Lower leg skin (tissue), 4 donors: Measurements from ENCODE around the gene MAPK14. TPM values are rescaled to one million over a fixed set of nuclear protein-coding genes. Genes with fewer than 3 reads are reported as not detected.

ENCODE experiments used
- DNase-seq, 2 donors: peaks; one replicate each; pipeline ENCODE4 v3.0.0-alpha.2; 2019; ENCODE audit warnings: low spot score in 2 of 2
- H3K4me3 ChIP-seq: fragments of 200-600 bp; sonication (generic); 2 replicates; pipeline ENCODE4 v1.5.1; 2017; ENCODE audit warnings: mild to moderate bottlenecking, low read depth; ENCODE audit not compliant: poor library complexity, severe bottlenecking
- CTCF ChIP-seq, 3 donors: fragments of 450-650 bp; IDR thresholded peaks; one replicate each; pipeline ENCODE4 v1.5.1; 2016; ENCODE audit warnings: antibody characterized with exemption in 3 of 3, mild to moderate bottlenecking in 3 of 3, moderate library complexity in 2 of 3
- POLR2A ChIP-seq, 2 donors: fragments of 450-650 bp; IDR thresholded peaks; one replicate each; pipeline ENCODE4 v1.6.1; 2016 to 2017; ENCODE audit warnings: antibody characterized with exemption in 2 of 2, mild to moderate bottlenecking in 1 of 2, moderate library complexity in 1 of 2
- WGBS, 2 donors: methylation state at CpG; one replicate each; pipeline ENCODE4 v1.1.5; 2018; 5-methylcytosine and 5-hydroxymethylcytosine counted together
- intact Hi-C: fragments of 100-400 bp; cut with DNase I; formaldehyde crosslinking; loops from one replicate; pipeline ENCODE4 v1.15.0; 2023; ENCODE audit warnings: low total_unique reads
- total RNA-seq, 4 donors: library from RNA; depleted of rRNA; stranded (reverse); fragments of >200 nt; gene quantifications; one replicate each; pipeline ENCODE4 v1.1.0, GENCODE V29; 2016

The MAPK14 gene
- total RNA-seq, 4 donors from 2014 or later: 63.0 to 153 (median 77.7) TPM

GRCh38 chr6:36118550-36119107 lies 91.0 kb downstream of the MAPK14 start:
- no peak for DNase-seq
- TF ChIP-seq CTCF (IDR thresholded peaks at IDR 0.05) (no peak), POLR2A (IDR thresholded peaks at IDR 0.05) (no peak)

GRCh38 chr6:36119209-36119608 lies 91.6 kb downstream of the MAPK14 start:
- intact Hi-C loops: no loop called here
- 77 to 80% methylated on average over 4 of the region's 4 CpGs for WGBS, 2 donors
- no peak for DNase-seq
- TF ChIP-seq CTCF (IDR thresholded peaks at IDR 0.05) (no peak), POLR2A (IDR thresholded peaks at IDR 0.05) (no peak)
- H3K4me3 ChIP-seq: no peak overlapping the region

More at GRCh38 chr6:36118550-36119107, 91.0 kb downstream of the MAPK14 start:
- 23 to 31% methylated on average over 4 of the region's 4 CpGs for WGBS, 2 donors
- intact Hi-C loops: no loop called here
- H3K4me3 ChIP-seq: no peak overlapping the region

DNA sequence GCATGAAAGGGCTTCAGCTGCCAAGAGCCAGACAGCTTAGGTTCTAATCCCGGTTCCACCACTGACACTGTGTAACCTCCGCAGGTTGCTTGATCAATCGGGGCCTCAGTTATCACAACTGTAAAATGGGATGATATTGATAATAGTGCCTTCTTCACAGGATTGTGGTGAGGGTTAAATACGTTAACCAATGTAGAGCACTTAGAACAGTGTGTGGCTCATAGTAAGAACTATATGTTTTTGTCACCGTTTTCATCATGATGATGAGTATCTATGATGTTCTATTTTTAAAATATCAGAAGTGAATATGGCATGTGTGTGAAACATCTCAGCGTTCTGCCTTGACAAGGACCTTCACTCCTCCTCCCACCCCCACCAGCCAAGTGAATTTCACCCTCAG lies 92.4 kb downstream of the MAPK14 start:
- intact Hi-C loops: no loop called here
- no peak overlapping the region for H3K4me3 ChIP-seq
- TF ChIP-seq CTCF (IDR thresholded peaks at IDR 0.05): no peak
- TF ChIP-seq POLR2A (IDR thresholded peaks at IDR 0.05): no peak
- no peak for DNase-seq
- WGBS, 2 donors: 86 to 87% methylated on average over 6 of the region's 6 CpGs

GRCh38 chr6:36120539-36120938 lies 92.9 kb downstream of the MAPK14 start:
- TF ChIP-seq CTCF (IDR thresholded peaks at IDR 0.05) (no peak), POLR2A (IDR thresholded peaks at IDR 0.05) (no peak)
- H3K4me3 ChIP-seq: no peak overlapping the region
- no peak for DNase-seq
- 41 to 44% methylated on average over 10 of the region's 10 CpGs for WGBS, 2 donors
- intact Hi-C loops: no loop called here

DNA sequence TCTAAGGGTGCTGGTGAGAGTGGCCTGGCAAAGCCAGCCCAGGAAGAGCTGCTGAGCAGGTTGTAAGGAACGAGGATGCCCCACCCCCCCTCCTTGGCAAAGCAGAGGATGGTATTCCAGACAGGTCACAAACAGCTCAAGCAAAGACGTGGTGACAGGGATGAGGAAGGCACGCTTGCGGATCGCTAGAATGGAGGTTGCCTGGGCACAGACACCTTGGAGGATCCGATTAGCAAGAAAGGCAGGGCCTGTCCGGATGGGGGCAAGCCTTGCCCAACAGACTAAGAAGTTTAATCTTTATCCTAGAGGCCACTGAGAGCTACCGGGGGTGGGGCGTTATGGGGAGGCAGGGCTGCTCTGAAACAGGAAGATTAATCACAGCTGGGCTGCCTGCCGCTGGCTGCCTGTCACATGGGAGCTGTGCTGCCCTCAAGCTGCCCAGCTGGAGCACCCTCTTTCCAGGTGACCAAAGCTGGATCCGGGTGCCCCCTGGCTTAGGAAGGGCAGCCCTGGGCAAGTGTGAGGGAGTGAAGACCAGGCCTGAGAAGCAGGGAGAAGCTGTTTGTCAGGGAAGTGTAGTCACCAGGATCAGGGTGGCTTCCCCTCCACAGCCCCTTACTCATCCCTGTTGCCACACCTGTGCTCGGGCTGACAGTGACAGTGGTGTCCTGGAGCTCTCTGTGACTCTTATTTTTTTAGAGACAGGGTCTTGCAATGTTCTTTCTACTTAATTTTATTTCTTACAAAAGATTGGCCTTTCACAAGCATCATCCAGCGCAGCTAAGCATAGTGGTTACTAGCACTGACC lies 93.6 kb downstream of the MAPK14 start:
- intact Hi-C loops: no loop called here
- WGBS, 2 donors: 24 to 32% methylated on average over 12 of the region's 13 CpGs
- TF ChIP-seq CTCF (IDR thresholded peaks at IDR 0.05): no peak
- no peak for TF ChIP-seq POLR2A (IDR thresholded peaks at IDR 0.05)
- DNase-seq: peak; percentile 62 to 93
- H3K4me3 ChIP-seq: no peak overlapping the region
